ENCODE measurements around the gene CCL21.

Gene CCL21

DNA sequence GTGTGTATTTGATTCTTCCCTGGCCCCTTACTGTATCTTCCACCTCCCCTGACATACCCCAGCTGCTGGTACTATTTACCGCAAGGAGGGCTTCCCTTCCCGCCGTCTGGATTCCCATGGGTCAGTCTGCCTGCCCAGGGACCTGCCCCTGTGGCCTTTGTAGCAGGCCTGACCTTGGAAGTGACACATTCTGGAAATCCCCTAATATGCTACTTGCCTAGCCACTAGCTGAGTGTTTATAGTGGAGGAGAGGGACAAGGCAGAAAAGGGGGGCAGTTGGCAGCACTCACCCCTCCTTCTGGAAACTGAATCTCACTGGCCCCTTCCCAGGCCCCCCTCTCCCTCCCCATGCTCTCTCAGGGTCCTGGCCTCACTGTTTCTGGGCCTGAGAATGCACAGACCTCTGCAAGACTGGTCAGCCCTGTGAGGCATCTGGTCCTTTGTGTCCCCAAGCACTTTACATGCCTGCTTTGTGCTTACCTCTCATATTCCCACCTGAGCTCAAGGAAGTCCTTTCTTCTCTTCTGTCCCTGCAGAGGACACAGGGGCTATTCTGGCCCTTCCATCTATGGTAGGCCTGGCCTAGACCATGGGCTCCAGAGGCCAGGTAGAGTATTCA, 8.2 kb upstream of the CCL21 start:
- DNase-seq = no peak
- peaks cover 18% of the 10 kb centered on the region for H3K27me3 Mint-ChIP-seq
- H3K9me3 Mint-ChIP-seq = no peaks in the 10 kb centered on the region
- H3K4me3 Mint-ChIP-seq = no peak overlapping the region
- peak overlapping the region; percentile 9 to 65 for H3K27ac Mint-ChIP-seq
- no peaks in the 10 kb centered on the region for H3K4me1 Mint-ChIP-seq
- no peak for ATAC-seq

DNA sequence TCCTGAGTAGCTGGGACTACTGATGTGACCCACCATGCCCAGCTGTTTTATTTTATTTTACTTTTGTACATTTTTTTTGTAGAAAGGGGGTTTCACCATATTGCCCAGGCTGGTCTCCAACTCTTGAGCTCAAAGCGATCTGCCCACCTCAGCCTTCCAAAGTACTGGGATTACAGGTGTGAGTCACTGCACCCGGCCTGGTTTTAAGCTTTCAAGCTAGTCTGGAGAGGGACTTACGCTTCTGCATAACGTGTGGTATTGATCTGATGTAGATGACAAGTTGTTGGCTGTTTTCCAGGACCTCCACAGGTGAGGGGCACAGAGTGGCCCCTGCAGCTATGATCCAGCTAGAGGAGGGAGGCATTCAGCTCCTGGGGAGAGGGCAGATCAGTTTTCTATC, 6.8 kb upstream of the CCL21 start:
- ATAC-seq (no peak), DNase-seq (no peak)
- H3K4me1 Mint-ChIP-seq = no peaks in the 10 kb centered on the region
- no peak overlapping the region for H3K4me3 Mint-ChIP-seq
- no peaks in the 10 kb centered on the region for H3K9me3 Mint-ChIP-seq
- no peak overlapping the region for H3K27ac Mint-ChIP-seq
- H3K27me3 Mint-ChIP-seq = peaks cover 18% of the 10 kb centered on the region

DNA sequence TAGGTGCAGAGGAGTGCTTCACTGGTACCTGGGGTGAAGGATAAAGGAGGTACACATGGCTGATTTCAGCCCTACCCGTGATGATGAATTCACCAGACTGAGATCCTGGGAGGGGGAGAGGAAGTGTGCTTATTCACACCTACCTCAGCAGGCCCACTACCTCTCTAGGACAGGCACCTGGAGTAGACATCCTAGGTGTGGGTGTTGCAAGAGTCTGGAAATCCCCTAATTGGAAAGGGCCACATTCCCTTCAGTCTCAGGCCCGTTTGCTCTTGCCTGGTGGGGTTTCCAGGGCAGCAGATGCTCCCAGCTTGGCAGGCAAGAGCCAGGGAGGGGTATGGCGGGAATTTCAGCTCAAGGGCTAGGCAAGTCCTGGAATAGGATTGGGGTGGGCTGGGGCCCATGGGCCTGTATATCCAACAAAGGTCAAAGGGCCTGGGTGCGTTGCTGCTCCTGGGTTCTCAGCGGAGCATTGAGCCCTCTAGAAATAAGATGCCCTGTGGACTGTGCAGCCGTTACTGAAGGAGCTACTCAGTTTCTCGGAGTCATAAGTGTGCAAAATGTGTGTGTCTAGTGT, 5.8 kb upstream of the CCL21 start:
- Mint-ChIP-seq H3K4me3 (no peak overlapping the region), H3K27me3 (peaks cover 13% of the 10 kb centered on the region), H3K9me3 (no peaks in the 10 kb centered on the region), H3K4me1 (no peaks in the 10 kb centered on the region), H3K27ac (no peak overlapping the region)
- DNase-seq (no peak), ATAC-seq (no peak)

DNA sequence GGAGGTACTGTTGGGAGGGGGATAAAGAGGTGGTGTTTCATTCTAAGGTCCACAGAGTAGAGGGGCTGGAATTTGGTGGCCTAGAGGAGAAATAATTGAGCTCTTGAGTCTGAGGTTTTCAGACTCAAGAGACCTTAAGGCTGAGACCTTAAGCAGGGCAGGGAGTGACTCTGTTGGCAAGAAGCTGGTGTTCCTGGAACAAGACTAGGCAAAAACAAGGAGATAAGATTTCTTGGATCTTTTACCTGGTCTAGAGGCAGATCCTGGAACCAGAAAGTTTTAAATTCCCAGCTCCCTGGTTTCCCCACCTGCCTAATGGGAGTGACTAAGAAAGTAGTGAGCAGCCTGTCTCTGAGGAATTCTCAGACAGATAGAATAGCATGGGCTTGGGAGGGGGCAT, 4.1 kb upstream of the CCL21 start:
- H3K27ac Mint-ChIP-seq = no peak overlapping the region

DNA sequence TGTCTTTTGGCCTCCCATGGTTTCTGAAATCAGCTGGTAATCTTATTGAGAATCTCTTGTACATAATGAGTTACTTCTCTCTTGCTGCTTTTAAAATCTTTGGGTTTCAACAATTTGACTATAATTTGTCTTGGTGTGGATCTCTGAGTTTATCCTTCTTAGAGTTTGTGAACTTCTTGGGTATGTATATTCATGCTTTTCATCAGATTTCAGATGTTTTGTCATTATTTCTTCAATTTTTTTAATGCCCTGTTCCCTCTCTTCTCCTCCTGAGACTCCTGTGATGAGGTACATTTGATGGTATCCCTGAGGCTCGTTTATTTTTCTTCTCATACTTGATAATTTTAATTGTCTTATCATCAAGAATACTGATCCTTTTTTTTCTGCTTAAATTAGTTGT, 2.2 kb upstream of the CCL21 start:
- Mint-ChIP-seq H3K4me3 (no peak overlapping the region), H3K27me3 (peaks cover 10% of the 10 kb centered on the region), H3K4me1 (no peaks in the 10 kb centered on the region), H3K9me3 (no peaks in the 10 kb centered on the region), H3K27ac (no peak overlapping the region)
- ATAC-seq (no peak), DNase-seq (no peak)

More for the DNA sequence above, 4.1 kb upstream of the CCL21 start:
- H3K27me3 Mint-ChIP-seq = peaks cover 10% of the 10 kb centered on the region
- H3K4me1 Mint-ChIP-seq = no peaks in the 10 kb centered on the region
- no peaks in the 10 kb centered on the region for H3K9me3 Mint-ChIP-seq
- no peak for ATAC-seq
- H3K4me3 Mint-ChIP-seq = no peak overlapping the region
- DNase-seq = no peak

DNA sequence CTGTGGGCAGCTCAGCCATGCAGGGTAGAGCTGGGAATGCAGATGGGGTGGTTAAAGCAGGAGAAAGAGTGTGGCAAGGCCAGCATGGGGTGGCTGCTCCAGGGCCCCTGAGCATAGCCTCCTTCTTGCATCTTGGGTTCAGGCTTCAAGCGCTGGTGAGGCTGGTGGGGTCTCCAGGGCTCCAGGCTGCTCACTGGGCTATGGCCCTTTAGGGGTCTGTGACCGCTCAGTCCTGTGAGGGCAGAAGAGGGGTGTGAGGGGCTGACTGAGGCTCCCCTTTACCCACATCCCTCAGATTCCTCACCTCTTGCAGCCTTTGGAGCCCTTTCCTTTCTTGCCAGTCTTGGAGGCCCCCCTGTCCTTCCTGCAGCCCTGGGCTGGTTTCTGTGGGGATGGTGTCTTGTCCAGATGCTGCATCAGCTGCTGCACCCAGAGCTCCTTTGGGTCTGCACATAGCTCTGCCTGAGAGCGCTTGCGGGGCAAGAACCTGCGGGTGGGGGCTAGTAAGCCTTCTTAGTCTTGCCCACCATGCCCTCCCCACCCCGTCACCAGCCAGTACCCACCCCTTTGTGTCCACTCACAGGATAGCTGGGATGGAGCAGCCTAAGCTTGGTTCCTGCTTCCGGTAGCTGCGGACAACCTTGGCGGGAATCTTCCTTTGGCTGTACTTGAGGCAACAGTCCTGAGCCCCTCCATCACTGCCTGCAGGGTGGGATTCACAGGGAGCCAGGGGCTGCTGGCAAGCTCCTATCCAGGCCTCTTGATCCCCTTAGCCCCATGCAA, 549 bp downstream of the CCL21 start:
- Mint-ChIP-seq H3K4me1 (no peaks in the 10 kb centered on the region), H3K9me3 (no peaks in the 10 kb centered on the region), H3K4me3 (no peak overlapping the region), H3K27ac (no peak overlapping the region), H3K27me3 (peaks cover 10% of the 10 kb centered on the region)
- ATAC-seq (no peak), DNase-seq (no peak)

DNA sequence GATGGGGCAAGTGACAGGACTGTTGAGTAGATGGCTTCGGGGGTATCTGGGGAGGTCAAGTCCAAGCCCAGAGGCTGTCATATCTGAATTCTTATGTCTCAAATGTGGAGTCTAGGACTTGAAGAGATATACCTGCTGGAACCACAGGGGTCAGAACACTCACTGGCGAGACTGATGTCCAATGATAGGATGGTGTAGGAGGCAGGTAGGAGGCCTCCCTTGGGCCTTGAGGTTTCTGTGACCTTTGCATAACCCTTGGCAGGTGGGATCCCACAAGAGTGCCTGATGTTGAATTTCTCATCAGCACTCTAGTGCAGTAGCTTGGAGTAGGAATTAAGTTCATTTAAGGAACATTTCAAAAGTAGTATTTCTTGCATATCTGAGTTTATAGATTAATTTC, 2.8 kb downstream of the CCL21 start:
- Mint-ChIP-seq H3K27me3 (no peaks in the 10 kb centered on the region), H3K4me3 (no peak overlapping the region), H3K9me3 (no peaks in the 10 kb centered on the region), H3K4me1 (peaks cover 2% of the 10 kb centered on the region), H3K27ac (no peak overlapping the region)
- ATAC-seq (no peak), DNase-seq (no peak)

DNA sequence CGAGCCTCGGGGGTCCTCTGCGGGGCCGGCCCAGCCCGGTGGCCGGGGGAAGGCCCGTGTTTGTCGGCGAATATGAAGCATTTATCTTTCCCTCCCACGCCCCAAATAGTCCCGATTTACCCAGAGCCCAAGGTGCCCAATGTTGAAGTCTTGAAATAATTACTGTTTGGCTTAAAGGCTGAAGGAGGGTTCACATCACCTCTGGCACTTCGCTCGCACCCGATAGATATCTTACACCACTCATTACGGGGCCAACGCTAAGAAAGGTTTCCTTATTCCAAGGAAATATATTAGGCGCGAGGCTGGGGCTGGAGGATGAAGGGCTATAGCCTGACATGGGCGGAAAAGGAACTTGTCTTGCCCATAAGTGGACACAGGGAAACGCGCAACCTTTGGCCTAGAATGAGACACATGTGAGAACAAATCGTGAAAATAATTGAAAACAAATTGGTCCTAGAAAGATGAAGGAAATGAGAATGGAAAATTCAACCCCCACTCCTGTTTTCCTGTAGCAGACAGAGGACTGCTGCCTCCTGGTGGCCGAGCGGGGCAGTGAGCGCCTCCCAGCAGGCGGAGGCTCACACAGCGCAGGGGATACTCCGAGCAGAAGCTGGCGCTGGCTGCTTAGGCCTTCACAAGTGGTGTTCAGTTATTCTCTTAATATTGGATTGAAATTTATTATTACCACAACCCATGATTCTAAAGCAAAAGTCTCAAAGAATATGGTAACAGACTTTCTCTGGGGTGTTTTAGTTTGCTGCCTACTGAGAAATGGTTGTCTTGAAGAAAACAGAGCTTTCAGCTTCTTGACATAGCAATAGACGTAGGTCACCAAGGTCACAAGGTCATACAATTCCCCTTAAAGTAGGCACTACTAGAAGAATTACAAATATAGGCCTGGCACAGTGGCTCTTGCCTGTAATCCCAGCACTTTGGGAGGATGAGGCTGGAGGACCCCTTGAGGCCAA, 7.9 kb downstream of the CCL21 start:
- peak; percentile 75 to 77 for DNase-seq
- peaks cover 13% of the 10 kb centered on the region for H3K27me3 Mint-ChIP-seq

DNA sequence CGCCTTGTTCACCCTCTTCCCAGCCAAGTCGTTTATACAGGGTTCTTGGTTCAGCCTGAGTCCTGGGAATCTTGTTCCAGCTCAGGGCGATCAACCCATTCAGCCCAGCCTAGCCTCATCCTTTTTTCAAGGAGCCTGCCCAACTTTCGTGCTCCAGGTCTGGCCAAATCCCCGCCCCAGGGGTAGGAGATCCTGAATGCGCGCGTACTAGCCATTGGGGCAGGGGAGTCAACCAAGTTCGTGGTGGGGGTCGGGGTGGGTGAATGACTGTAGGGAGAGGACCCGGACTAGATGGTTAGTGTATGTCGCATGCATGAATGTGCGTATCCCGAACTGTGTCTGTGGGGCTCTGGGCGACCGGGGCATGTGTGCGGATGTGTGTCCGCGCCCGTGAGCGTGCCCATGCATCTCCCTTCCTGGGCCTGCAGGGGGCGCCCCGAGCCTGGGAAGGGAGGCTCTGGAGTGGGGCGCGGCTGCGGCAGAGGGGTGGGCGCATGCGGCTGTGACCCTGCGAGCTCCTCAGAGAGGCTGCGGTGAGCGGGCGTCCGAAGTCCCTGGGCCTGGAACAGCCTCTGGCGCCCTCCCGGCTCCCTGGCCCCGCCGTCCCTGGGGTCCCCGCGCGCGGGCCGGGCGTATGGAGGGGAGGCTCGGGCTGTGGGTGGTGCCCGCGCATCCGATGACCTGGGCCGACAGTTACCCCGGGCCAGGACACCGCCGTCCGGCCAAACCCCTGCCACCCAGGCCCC, 8.7 kb downstream of the CCL21 start:
- H3K27me3 Mint-ChIP-seq = peaks cover 13% of the 10 kb centered on the region
- DNase-seq (peak; percentile 82 to 83), ATAC-seq (peak; percentile 90)
- peak overlapping the region; percentile 68 to 84 for H3K4me3 Mint-ChIP-seq
- H3K9me3 Mint-ChIP-seq = no peaks in the 10 kb centered on the region
- H3K27ac Mint-ChIP-seq = no peak overlapping the region
- H3K4me1 Mint-ChIP-seq = peaks cover 6% of the 10 kb centered on the region

More for the DNA sequence above, 7.9 kb downstream of the CCL21 start:
- no peaks in the 10 kb centered on the region for H3K9me3 Mint-ChIP-seq
- H3K4me1 Mint-ChIP-seq = peaks cover 6% of the 10 kb centered on the region
- ATAC-seq = peak; percentile 81
- H3K4me3 Mint-ChIP-seq = peak overlapping the region; percentile 68 to 84
- peak overlapping the region in 1 of 2 donors; percentile 75 for H3K27ac Mint-ChIP-seq

DNA sequence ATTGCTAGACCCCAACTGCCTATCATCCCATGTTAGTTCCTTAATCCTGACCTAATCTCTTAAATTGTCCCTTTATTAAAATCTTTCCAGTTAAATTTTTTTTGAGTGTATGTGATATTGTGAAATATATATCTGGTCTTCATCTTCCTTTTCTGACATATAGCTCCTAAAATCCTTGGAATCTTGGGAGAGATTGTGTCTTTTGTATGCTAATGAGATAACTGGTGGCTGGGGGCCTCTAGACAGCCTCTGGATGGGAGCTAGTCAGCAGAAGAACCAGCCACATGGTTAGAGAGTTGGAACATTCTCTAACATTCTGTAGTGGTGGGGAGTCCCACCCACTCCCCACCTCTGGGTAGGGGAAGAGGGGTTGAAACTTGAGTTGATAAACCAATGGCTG, 15.1 kb downstream of the CCL21 start:
- no peaks in the 10 kb centered on the region for H3K9me3 Mint-ChIP-seq
- no peak overlapping the region for H3K4me3 Mint-ChIP-seq
- no peak overlapping the region for H3K27ac Mint-ChIP-seq
- peaks cover 1% of the 10 kb centered on the region for H3K27me3 Mint-ChIP-seq
- H3K4me1 Mint-ChIP-seq = no peaks in the 10 kb centered on the region
- DNase-seq (no peak), ATAC-seq (no peak)

DNA sequence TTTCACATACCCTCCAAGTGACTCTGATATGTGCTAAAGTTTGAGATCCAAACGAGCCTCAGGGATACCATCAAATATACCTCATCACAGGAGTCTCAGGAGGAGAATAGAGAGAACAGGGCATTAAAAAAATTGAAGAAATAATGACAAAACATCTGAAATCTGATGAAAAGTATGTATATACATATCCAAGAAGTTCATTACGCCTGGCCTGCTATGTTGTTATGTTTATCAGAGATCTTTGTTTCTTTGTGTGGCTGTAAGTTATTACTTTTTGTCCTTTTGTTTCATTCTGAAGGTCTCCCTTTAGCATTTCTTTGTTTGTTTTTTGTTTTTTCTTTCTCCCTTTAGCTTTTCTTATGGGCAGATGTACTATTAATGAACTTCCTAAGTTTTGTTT, 16.4 kb downstream of the CCL21 start:
- H3K9me3 Mint-ChIP-seq = no peaks in the 10 kb centered on the region
- H3K27me3 Mint-ChIP-seq = no peaks in the 10 kb centered on the region
- no peaks in the 10 kb centered on the region for H3K4me1 Mint-ChIP-seq
- no peak overlapping the region for H3K4me3 Mint-ChIP-seq
- H3K27ac Mint-ChIP-seq = no peak overlapping the region
- ATAC-seq (no peak), DNase-seq (no peak)

DNA sequence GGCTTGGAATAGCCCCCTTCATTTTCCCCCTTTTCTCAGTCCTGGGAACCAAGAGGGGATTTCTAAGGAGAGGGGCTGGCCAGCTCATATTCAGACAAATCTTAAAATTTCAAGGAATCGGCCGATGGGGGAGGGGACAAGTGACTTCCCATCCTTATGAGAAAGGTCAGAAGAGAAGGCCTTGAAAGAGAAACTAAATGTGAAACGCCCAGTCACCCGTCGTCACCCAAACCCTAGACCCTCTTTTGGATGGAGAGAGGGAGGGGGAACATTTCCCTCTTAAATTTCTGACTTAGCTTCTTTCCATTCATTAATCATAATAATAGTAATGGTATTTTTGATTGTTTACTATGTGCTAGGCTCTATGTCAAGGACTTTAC, 18.0 kb downstream of the CCL21 start:
- no peak for ATAC-seq
- Mint-ChIP-seq H3K4me1 (no peaks in the 10 kb centered on the region), H3K27me3 (no peaks in the 10 kb centered on the region), H3K4me3 (no peak overlapping the region), H3K9me3 (no peaks in the 10 kb centered on the region), H3K27ac (no peak overlapping the region)
- DNase-seq = no peak

DNA sequence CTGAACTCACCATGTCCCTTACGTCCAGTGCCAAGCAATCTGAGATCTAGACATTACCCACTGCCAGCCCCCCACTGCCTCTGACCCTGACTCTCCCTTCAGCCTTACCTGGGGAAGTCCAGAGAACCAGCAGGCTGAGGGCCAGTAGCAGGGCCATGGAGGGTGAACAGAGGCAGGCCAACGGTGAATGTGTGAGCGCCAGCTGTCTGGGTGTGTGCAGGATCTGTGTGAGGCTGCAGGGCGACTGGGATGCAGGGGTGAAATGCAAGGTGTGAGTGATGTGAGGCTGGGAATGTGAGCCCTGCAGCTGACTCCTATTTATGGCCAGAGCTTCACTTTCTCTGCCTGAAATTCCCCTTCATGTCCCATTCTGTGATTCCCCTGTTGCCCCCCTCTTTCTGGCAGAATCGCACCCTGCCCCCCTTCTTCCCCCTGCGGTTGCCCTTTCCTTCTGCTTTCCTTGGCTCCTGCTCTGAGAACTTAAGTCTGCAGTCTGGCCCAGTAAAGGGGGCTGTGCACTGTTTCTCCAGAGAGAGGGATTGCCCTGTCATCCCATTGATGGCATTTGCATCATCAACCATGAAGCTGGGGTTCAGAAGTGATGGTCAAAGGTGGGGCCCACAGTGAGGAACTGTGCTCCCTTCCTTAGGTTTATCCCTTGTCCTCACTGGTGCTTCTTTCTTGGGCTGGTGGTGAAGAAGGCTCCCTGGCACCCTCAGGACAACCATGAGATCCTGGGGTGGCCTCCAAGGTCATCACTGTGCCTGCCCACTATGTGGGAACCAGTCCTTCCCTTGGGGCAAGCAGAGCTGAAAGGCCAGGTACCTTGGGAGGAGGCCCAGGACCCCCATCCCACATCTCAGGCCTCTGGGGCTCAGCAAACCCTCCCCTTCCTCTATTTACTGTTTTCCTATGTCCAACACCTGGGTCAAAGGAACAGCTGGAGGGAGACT, 18.7 kb downstream of the CCL21 start, which contains the start of gene CCL19:
Gene CCL19 (minus strand): TSS at position 294 of the 953 bp plus-strand sequence. CDS start 137 bp downstream, at position 157.
- no peak within 1 kb of the TSS for H3K27ac Mint-ChIP-seq

DNA sequence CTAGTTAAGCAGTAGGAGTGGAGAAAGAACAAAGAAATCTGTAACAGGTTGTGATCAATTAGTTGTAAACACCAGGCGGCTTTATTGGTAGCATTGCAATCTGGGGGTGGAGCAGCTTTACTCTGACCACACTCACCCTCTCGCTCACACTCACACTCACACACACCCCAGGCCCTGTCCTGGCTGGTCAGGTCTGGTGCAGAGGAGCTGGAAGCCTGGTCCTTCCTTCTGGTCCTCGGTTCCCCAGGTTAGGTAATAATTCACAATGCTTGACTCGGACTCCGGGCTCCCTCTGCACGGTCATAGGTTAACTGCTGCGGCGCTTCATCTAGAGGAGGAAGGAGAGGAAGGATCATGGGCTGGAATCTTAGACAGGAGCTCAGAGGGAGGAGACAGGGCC, 20.4 kb downstream of the CCL21 start:
- ATAC-seq = no peak

More for the DNA sequence above, 18.7 kb downstream of the CCL21 start, which contains the start of gene CCL19:
- Mint-ChIP-seq H3K4me1 (no peaks in the 10 kb centered on the region), H3K9me3 (no peaks in the 10 kb centered on the region), H3K27me3 (no peaks in the 10 kb centered on the region), H3K4me3 (no peak within 1 kb of the TSS)
- ATAC-seq (no peak), DNase-seq (no peak)

More for the DNA sequence above, 20.4 kb downstream of the CCL21 start:
- H3K27ac Mint-ChIP-seq = no peak overlapping the region
- no peaks in the 10 kb centered on the region for H3K27me3 Mint-ChIP-seq
- H3K4me1 Mint-ChIP-seq = peaks cover 3% of the 10 kb centered on the region
- H3K4me3 Mint-ChIP-seq = no peak overlapping the region
- no peak for DNase-seq
- no peaks in the 10 kb centered on the region for H3K9me3 Mint-ChIP-seq
